ENCODE measurements around the gene SLC18B1. TPM values are rescaled to one million over a fixed set of nuclear protein-coding genes. Genes with fewer than 3 reads are reported as not detected.

The SLC18B1 gene
- total RNA-seq, 4 donors from 2014 or later, result 2.5 to 16.4 (median 9.0) TPM

DNA sequence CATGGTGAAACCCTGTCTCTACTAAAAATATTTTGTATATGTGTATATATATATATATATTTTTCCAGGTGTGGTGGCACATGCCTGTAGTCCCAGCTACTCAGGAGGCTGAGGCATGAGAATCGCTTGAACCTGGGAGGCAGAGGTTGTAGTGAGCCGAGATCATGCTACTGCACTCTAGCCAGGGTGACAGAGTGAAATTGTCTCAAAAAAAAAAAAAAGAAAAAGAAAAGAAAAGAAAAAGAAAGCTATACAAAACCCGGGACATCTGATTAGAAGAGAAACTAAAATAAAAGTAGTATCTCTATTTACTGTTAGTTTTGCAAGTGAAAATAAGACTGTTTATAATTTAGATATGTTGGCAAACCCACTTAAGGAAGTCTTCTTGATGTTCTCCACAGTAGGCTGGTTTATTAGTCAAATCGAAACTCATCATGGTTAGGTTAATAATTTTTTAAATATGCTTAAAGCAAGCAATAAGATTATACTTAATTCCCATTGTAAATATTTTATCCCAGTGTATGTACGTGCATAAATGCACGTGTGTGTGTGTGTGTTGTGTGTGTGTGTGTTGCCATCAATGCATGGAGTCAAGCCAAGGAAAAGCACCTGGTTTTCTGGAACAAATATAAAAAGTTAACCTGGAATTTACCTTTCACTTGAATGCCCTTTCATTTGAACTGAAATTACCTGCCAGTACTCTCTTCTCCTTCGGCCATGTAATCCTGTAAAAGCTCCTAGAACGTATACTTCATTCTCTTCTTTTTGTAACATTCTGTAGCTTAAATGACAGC lies 47.8 kb downstream of the SLC18B1 start:
- no peak for TF ChIP-seq POLR2A (IDR thresholded peaks at IDR 0.05)
- TF ChIP-seq, protein P1, sequence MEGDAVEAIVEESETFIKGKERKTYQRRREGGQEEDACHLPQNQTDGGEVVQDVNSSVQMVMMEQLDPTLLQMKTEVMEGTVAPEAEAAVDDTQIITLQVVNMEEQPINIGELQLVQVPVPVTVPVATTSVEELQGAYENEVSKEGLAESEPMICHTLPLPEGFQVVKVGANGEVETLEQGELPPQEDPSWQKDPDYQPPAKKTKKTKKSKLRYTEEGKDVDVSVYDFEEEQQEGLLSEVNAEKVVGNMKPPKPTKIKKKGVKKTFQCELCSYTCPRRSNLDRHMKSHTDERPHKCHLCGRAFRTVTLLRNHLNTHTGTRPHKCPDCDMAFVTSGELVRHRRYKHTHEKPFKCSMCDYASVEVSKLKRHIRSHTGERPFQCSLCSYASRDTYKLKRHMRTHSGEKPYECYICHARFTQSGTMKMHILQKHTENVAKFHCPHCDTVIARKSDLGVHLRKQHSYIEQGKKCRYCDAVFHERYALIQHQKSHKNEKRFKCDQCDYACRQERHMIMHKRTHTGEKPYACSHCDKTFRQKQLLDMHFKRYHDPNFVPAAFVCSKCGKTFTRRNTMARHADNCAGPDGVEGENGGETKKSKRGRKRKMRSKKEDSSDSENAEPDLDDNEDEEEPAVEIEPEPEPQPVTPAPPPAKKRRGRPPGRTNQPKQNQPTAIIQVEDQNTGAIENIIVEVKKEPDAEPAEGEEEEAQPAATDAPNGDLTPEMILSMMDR (IDR thresholded peaks at IDR 0.05), result no peak
- H3K4me3 ChIP-seq, result peak overlapping the region in 1 of 4 donors; percentile 4
- H3K9me3 ChIP-seq, result no peaks in the 10 kb centered on the region
- H3K36me3 ChIP-seq, result no peaks in the 10 kb centered on the region
- H3K27me3 ChIP-seq, result no peaks in the 10 kb centered on the region
- peaks cover 0 to 12% (median 0%) of the 10 kb centered on the region in 4 donors for H3K4me1 ChIP-seq
- no peak for DNase-seq
- peak overlapping the region in 1 of 4 donors; percentile 55 for H3K27ac ChIP-seq

DNA sequence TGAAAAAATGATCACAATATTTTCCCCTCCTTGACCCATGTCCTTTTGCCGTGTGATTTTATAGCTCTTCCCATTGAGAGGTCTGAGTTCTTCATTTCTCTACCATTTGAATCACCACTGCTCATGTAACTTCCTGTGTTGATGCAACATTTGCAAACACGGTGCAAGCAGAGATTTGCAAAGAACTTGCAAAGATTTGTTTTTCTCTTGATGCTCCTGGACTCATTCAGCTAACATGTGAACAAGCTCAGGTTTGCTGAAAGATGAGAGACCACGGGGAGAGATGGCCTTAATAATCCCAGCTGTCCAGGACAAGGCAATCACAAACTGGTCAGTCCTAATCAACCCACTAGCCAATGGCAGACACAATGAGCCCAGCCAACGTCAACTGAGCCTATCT lies 49.3 kb downstream of the SLC18B1 start:
- Histone ChIP-seq H3K27me3 (no peaks in the 10 kb centered on the region), H3K9me3 (no peaks in the 10 kb centered on the region), H3K4me3 (no peak overlapping the region), H3K4me1 (peaks cover 0 to 12% (median 0%) of the 10 kb centered on the region in 4 donors), H3K27ac (no peak overlapping the region), H3K36me3 (no peaks in the 10 kb centered on the region)
- TF ChIP-seq, protein P1 (IDR thresholded peaks at IDR 0.05), result no peak
- TF ChIP-seq POLR2A (IDR thresholded peaks at IDR 0.05), result no peak
- DNase-seq, result no peak

DNA sequence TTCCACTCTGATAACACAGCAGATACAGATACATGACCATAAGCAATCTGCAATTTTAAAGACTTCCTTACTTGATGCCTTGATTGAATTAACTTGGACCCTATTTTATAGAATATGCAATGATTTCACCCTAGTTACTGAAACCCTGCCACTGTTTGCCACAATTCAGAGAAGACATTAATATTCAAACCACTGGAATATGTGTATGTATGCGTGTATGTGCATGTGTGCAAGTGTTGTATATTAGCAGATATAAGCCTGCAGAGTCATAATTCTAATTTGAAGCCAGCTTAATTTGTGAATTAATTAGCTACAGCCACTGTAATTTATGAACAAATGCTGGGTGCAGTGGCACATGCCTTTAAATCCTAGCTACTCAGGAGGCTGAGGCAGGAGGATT lies 50.0 kb downstream of the SLC18B1 start:
- Histone ChIP-seq H3K9me3 (no peaks in the 10 kb centered on the region), H3K4me1 (peaks cover 0 to 12% (median 0%) of the 10 kb centered on the region in 4 donors), H3K27ac (no peak overlapping the region), H3K36me3 (no peaks in the 10 kb centered on the region), H3K4me3 (no peak overlapping the region), H3K27me3 (no peaks in the 10 kb centered on the region)
- DNase-seq, result no peak
- no peak for TF ChIP-seq POLR2A (IDR thresholded peaks at IDR 0.05)
- TF ChIP-seq, protein P1 (IDR thresholded peaks at IDR 0.05), result no peak

DNA sequence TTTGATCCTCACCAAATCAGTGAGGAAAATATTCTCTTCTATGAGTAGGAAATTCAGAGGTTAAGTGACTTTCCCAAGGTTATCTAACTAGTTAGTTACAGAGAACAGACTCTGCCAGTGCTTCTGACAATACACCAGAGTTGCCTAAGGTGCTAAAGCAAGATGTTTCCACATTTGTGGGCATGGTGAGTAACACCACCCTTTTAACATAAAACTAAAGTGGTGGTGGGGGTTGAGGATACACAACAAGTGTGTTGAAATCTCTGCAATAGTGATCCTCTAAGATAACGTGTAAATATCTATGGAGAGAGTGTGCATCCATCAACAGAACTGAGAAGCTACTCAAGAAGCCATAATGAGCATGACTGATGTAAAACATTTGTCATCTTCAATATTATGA lies 52.4 kb downstream of the SLC18B1 start:
- H3K4me3 ChIP-seq, result no peak overlapping the region
- TF ChIP-seq, protein P1 (IDR thresholded peaks at IDR 0.05), result no peak
- no peak for TF ChIP-seq POLR2A (IDR thresholded peaks at IDR 0.05)
- H3K36me3 ChIP-seq, result no peaks in the 10 kb centered on the region
- H3K27me3 ChIP-seq, result no peaks in the 10 kb centered on the region
- H3K9me3 ChIP-seq, result no peaks in the 10 kb centered on the region
- H3K27ac ChIP-seq, result no peak overlapping the region
- no peak for DNase-seq
- H3K4me1 ChIP-seq, result peaks cover 0 to 3% (median 0%) of the 10 kb centered on the region in 4 donors

DNA sequence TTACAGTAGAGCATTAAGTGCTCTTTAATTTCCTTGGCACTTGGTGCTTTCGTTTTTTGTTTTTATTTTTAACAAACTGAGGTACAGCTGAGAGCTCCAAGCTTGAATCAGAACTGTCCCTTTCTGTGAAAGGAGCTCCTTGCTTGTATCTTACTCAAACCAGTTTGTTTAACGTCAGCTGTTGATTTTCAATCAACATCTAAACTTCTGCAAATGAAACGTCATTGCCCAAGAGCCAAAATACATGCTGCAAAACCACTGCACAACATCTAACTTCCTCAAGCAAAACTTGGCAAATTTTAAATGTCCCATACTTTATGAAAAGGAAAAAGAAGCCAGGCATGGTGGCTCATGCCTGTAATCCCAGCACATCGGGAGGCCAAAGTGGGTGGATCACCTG lies 55.9 kb downstream of the SLC18B1 start:
- Histone ChIP-seq H3K9me3 (no peaks in the 10 kb centered on the region), H3K27me3 (no peaks in the 10 kb centered on the region), H3K4me3 (no peak overlapping the region), H3K27ac (no peak overlapping the region), H3K36me3 (no peaks in the 10 kb centered on the region), H3K4me1 (no peaks in the 10 kb centered on the region)
- DNase-seq, result no peak
- TF ChIP-seq POLR2A (IDR thresholded peaks at IDR 0.05), result no peak
- TF ChIP-seq, protein P1 (IDR thresholded peaks at IDR 0.05), result no peak

All from Peyer's patch (tissue), 4 donors.